KOPT-K1 (cell line): ENCODE measurements around the gene DEFB113.

Experiments
- H3K27ac ChIP-seq: fragments of 200-600 bp; sonication (generic); 2 replicates; pipeline ENCODE4 v1.5.1; 2016; ENCODE audit warnings: antibody characterized with exemption, mild to moderate bottlenecking, low read depth, low read length; ENCODE audit not compliant: poor library complexity, severe bottlenecking
- H3K36me3 ChIP-seq: fragments of 200-600 bp; sonication (generic); 2 replicates; pipeline ENCODE4 v1.5.1; 2017; ENCODE audit warnings: antibody characterized with exemption, mild to moderate bottlenecking, low read length, moderate library complexity; ENCODE audit not compliant: insufficient read depth
- H3K9me3 ChIP-seq: fragments of 200-600 bp; sonication (generic); 2 replicates; pipeline ENCODE4 v1.5.1; 2017; ENCODE audit warnings: antibody characterized with exemption, low read length, mild to moderate bottlenecking; ENCODE audit not compliant: insufficient read depth, poor library complexity, severe bottlenecking

DEFB113 gene

GRCh38 chr6:49969605-49970004 is at the start of gene DEFB113:
Gene DEFB113 (minus strand): TSS chr6:49969625. CDS start chr6:49969625, 0 bp downstream.
- Histone ChIP-seq H3K36me3 (no peaks in the 10 kb centered on the region), H3K27ac (no peak within 1 kb of the TSS), H3K9me3 (no peaks in the 10 kb centered on the region)

GRCh38 chr6:50007819-50008218 is 38.4 kb upstream of the DEFB113 start:
- H3K9me3 ChIP-seq = no peaks in the 10 kb centered on the region
- no peaks in the 10 kb centered on the region for H3K36me3 ChIP-seq
- no peak overlapping the region for H3K27ac ChIP-seq

GRCh38 chr6:50003139-50003538 is 33.7 kb upstream of the DEFB113 start:
- no peak overlapping the region for H3K27ac ChIP-seq
- no peaks in the 10 kb centered on the region for H3K9me3 ChIP-seq
- no peaks in the 10 kb centered on the region for H3K36me3 ChIP-seq

DNA sequence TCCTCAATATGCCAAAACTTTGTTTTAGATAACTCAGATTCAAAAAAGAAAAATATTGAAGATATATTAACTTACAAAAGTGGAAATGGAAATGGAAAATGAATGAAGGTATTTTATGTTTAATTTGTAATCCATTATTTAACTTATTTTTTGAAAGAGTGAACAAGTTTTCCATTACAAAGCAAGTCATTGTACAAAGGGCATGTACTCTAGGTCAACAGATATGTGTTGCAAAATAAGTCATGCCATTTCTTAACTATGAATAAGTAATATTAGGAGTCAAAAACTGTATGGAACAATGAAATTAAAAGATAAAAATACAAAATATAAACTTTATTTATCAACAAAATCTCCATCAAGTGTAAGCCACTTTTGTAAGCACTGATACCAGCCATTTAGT is 25.9 kb upstream of the DEFB113 start:
- Histone ChIP-seq H3K27ac (no peak overlapping the region), H3K36me3 (no peaks in the 10 kb centered on the region), H3K9me3 (no peaks in the 10 kb centered on the region)

DNA sequence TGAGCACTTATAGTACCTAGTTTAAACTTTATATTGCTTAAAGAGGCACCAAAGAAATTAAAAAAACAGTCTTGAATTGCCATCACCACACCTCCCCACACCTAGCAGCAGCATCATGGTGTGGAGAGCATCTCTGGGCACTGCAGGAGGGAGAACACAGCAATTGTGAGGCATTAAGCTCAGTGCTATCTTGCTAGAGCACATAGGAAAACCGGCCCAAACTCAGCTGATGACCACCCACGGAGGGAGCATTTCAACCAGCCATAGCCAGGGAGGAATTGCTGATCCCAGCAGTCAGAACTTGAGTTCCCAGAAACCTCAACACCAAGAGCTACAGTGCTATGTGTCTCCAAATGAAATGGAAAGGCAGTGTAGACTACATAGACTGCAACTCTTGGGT is 19.5 kb upstream of the DEFB113 start:
- Histone ChIP-seq H3K36me3 (no peaks in the 10 kb centered on the region), H3K9me3 (no peaks in the 10 kb centered on the region), H3K27ac (no peak overlapping the region)

DNA sequence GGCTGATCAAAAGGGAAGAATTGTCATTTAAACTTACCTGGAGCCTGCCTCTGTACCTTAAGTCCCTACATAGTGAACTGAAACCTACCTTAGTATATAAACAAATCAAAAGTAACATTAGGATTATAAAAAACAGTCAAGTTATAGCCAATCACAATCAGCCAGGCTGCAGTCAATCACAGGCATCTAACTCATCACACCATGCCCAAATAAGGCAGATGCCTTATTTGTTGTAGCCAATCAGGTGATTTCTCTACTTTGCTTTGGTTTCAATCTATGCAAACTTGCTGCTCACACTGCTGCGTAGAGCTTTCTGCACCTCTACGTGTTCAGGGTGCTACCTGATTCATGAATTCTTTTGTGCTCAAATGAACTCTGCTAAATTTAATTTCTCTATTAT is 18.3 kb upstream of the DEFB113 start:
- H3K36me3 ChIP-seq = no peaks in the 10 kb centered on the region

GRCh38 chr6:49986551-49986950 is 17.1 kb upstream of the DEFB113 start:
- H3K36me3 ChIP-seq = no peaks in the 10 kb centered on the region
- no peak overlapping the region for H3K27ac ChIP-seq
- no peaks in the 10 kb centered on the region for H3K9me3 ChIP-seq

More for the DNA sequence above, 18.3 kb upstream of the DEFB113 start:
- H3K9me3 ChIP-seq = no peaks in the 10 kb centered on the region
- H3K27ac ChIP-seq = no peak overlapping the region

GRCh38 chr6:49982046-49982445 is 12.6 kb upstream of the DEFB113 start:
- no peaks in the 10 kb centered on the region for H3K9me3 ChIP-seq
- no peak overlapping the region for H3K27ac ChIP-seq

DNA sequence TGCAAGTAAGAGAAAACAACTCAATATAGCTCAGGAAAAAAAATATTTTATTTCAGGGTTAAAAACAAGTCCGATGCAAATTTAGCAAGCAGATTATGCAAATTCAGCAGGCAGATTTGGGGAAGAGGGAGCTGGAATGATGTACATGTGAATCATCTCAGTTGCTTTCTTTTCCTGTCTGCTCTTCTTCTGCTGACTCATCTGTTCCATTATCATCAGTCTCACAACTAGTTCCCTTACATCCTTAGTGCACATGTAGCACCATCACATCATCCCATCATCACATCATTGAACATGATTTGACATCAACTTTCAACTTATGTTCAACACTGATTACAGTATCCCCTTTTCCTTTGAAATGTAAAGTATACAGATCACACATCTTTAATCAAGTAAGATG is 11.5 kb upstream of the DEFB113 start:
- no peak overlapping the region for H3K27ac ChIP-seq
- no peaks in the 10 kb centered on the region for H3K9me3 ChIP-seq
- no peaks in the 10 kb centered on the region for H3K36me3 ChIP-seq

More at GRCh38 chr6:49982046-49982445, 12.6 kb upstream of the DEFB113 start:
- H3K36me3 ChIP-seq = no peaks in the 10 kb centered on the region

DNA sequence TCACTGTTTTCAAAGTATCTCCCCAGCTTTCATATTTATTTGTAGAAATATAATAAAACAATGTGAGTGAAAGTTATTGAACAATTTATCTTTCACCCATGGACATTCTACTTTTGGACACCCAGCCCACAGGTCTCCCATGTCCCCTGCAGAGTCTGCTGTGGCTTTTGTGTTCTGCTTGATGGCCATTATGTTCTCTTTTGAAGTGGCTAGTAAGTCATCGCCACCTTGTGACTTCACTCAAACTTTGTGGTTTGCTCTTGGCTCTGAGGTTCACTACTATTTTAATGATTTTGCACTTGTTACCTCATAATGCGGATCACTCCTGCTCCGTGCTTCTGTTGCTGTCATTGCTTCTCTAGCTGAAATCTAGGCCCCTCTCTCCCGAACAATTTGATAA is 10.2 kb upstream of the DEFB113 start:
- no peaks in the 10 kb centered on the region for H3K36me3 ChIP-seq
- no peak overlapping the region for H3K27ac ChIP-seq
- no peaks in the 10 kb centered on the region for H3K9me3 ChIP-seq

- Histone ChIP-seq H3K27ac (no peak overlapping the region), H3K9me3 (no peaks in the 10 kb centered on the region), H3K36me3 (no peaks in the 10 kb centered on the region)
Observed at GRCh38 chr6:49978332-49979226, 9.2 kb upstream of the DEFB113 start.

GRCh38 chr6:49966823-49967222 is 2.6 kb downstream of the DEFB113 start:
- Histone ChIP-seq H3K36me3 (no peaks in the 10 kb centered on the region), H3K27ac (no peak overlapping the region), H3K9me3 (no peaks in the 10 kb centered on the region)

DNA sequence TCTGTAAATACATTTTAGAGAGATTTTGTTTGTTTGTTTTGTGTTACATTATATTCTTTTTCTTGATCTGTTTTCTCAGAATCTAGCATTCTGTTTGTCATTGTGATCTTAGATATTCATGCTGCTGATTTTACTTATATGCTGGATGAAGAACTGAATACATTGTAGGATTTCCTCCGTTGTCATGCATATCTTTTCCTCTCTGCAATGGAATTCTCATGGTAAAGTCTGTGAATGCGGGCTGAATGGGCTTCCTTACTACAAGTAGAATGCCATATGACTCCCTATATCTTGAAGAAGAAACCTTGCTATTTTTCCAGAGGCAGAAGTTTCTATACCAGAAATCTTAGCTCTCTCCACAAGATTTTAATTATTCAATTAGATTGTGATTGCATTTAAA is 3.1 kb downstream of the DEFB113 start:
- Histone ChIP-seq H3K36me3 (no peaks in the 10 kb centered on the region), H3K27ac (no peak overlapping the region), H3K9me3 (no peaks in the 10 kb centered on the region)

DNA sequence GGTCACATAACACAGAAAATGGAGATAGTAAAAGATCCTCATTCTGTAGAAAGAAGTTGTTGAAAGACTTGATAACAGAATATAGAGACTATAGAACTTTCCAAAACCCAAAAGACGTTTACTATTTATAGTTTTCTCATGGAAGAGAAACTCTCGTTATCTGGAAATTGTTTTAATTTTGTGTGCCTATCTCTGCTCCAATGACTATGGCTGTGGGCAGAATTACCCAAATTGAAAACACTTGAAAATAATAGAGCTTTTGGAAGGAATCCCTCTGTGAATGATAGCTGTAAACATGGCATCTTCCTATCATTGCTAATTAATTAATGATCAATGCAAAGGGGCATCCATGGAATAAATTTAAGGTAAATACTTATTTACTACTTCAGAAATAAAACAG is 5.4 kb downstream of the DEFB113 start, which contains the start of gene DEFB114:
Gene DEFB114, minus strand, starts transcription at position 101 of the 400 bp plus-strand sequence. Its CDS starts 59 bp downstream, at position 42.
- H3K36me3 ChIP-seq = no peaks in the 10 kb centered on the region
- H3K9me3 ChIP-seq = no peaks in the 10 kb centered on the region
- H3K27ac ChIP-seq = no peak within 1 kb of the TSS

GRCh38 chr6:49958180-49958579 is 11.2 kb downstream of the DEFB113 start:
- no peaks in the 10 kb centered on the region for H3K9me3 ChIP-seq
- H3K27ac ChIP-seq = no peak overlapping the region
- H3K36me3 ChIP-seq = no peaks in the 10 kb centered on the region

GRCh38 chr6:49955847-49956246 is 13.6 kb downstream of the DEFB113 start:
- H3K27ac ChIP-seq = no peak overlapping the region
- no peaks in the 10 kb centered on the region for H3K36me3 ChIP-seq
- H3K9me3 ChIP-seq = no peaks in the 10 kb centered on the region
